Gastrocnemius medialis (tissue), 4 donors: ENCODE results near the gene GPR34.

Source experiments
- POLR2A ChIP-seq, 2 donors: fragments of 450-650 bp; IDR thresholded peaks; one replicate each; pipeline ENCODE4 v1.6.1; 2017; ENCODE audit warnings: antibody characterized with exemption in 2 of 2, mild to moderate bottlenecking in 2 of 2, moderate library complexity in 2 of 2
- TF ChIP-seq, protein P1 (sequence below), 5 experiments: fragments of 450-650 bp in 3 of 5; fragments of 200-600 bp in 2 of 5; sonication (generic) in 2 of 5; IDR thresholded peaks in 4 of 5; conservative IDR thresholded peaks in 1 of 5; 1 replicate in 4 of 5; 2 replicates in 1 of 5; pipeline ENCODE4 v1.5.1; 2016 to 2019; ENCODE audit warnings: antibody characterized with exemption in 5 of 5, mild to moderate bottlenecking in 3 of 5, moderate library complexity in 3 of 5

DNA sequence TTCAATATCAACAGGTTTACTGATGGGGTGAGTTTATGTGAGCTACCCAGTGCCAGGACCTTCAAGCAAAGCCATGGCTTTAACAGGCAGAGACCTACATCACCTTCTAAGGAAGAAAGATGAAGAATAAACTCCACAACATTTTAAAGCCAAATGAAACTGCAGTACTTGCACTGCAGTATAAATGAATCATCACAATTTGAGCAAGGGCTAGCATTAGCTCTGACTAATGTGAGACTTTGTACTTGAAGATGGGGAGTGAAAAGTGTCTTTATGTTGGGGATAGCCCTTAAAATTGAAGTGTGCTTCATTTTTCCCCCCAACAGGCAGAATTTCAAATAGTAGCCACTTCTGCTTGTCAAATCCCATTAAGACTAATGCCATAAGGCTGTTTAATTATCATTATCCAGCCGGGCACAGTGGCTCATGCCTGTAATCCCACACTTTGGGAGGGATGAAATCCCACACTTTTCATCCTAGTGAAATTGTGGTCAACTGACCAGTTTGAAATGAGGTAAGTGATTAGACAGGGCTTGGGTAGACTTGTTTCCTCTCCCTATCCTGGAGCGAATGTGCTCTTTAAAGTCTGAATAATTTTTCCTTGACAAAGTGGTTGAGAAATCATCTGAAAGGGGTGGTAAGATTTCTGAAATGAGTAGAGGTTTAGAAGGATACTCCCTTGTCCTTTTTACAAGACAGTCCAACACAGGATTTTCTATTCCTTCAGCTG is 27.2 kb upstream of the GPR34 start:
- TF ChIP-seq, protein P1, sequence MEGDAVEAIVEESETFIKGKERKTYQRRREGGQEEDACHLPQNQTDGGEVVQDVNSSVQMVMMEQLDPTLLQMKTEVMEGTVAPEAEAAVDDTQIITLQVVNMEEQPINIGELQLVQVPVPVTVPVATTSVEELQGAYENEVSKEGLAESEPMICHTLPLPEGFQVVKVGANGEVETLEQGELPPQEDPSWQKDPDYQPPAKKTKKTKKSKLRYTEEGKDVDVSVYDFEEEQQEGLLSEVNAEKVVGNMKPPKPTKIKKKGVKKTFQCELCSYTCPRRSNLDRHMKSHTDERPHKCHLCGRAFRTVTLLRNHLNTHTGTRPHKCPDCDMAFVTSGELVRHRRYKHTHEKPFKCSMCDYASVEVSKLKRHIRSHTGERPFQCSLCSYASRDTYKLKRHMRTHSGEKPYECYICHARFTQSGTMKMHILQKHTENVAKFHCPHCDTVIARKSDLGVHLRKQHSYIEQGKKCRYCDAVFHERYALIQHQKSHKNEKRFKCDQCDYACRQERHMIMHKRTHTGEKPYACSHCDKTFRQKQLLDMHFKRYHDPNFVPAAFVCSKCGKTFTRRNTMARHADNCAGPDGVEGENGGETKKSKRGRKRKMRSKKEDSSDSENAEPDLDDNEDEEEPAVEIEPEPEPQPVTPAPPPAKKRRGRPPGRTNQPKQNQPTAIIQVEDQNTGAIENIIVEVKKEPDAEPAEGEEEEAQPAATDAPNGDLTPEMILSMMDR (IDR thresholded peaks at IDR 0.05 in 4 of 5, conservative IDR thresholded peaks at IDR 0.05 in 1 of 5) = no peak
- TF ChIP-seq POLR2A (IDR thresholded peaks at IDR 0.05) = no peak
